KMS-11 (cell line): Measurements from ENCODE around the gene BPTF.

ENCODE experiments used
- H2AFZ ChIP-seq: fragments of 200-600 bp; sonication (generic); 2 replicates; pipeline ENCODE4 v1.6.1; 2016; ENCODE audit warnings: antibody characterized with exemption, mixed run types, low read depth
- H3K27ac ChIP-seq: fragments of 200-600 bp; sonication (generic); 2 replicates; pipeline ENCODE4 v1.6.1; 2016; ENCODE audit warnings: mild to moderate bottlenecking, mixed run types
- H3K27me3 ChIP-seq: fragments of 200-600 bp; sonication (generic); 2 replicates; pipeline ENCODE4 v1.6.1; 2017; ENCODE audit warnings: mild to moderate bottlenecking, low read depth, mixed run types, moderate library complexity; ENCODE audit not compliant: insufficient read depth
- H3K36me3 ChIP-seq: fragments of 200-600 bp; sonication (generic); 2 replicates; pipeline ENCODE4 v1.6.1; 2017; ENCODE audit warnings: mild to moderate bottlenecking, mixed run types; ENCODE audit not compliant: insufficient read depth
- H3K4me1 ChIP-seq: fragments of 200-600 bp; sonication (generic); 2 replicates; pipeline ENCODE4 v1.6.1; 2016; ENCODE audit warnings: mild to moderate bottlenecking, low read depth, mixed run types; ENCODE audit not compliant: poor library complexity, severe bottlenecking
- H3K4me2 ChIP-seq: fragments of 200-600 bp; sonication (generic); 2 replicates; pipeline ENCODE4 v1.7.0; 2016; ENCODE audit warnings: mild to moderate bottlenecking, mixed run types
- H3K4me3 ChIP-seq: fragments of 200-600 bp; sonication (generic); IDR thresholded peaks from 2 replicates; pipeline ENCODE4 v1.6.1; 2017; ENCODE audit warnings: low read depth, low read length, mixed read lengths; ENCODE audit not compliant: insufficient read depth
- H3K79me2 ChIP-seq: fragments of 200-600 bp; sonication (generic); 2 replicates; pipeline ENCODE4 v1.6.1; 2016; ENCODE audit warnings: low read depth, mixed run types; ENCODE audit not compliant: insufficient read depth
- H3K9ac ChIP-seq: fragments of 200-600 bp; sonication (generic); 2 replicates; pipeline ENCODE4 v1.6.1; 2016; ENCODE audit warnings: mild to moderate bottlenecking, mixed run types
- H4K20me1 ChIP-seq: fragments of 200-600 bp; sonication (generic); 2 replicates; pipeline ENCODE4 v1.6.1; 2016; ENCODE audit warnings: mild to moderate bottlenecking, mixed run types; ENCODE audit not compliant: insufficient read depth
- TF ChIP-seq, protein P1 (sequence below): fragments of 200-600 bp; sonication (generic); conservative IDR thresholded peaks from 2 replicates; pipeline ENCODE4 v1.6.1; 2017; ENCODE audit warnings: low read depth, mild to moderate bottlenecking, antibody characterized with exemption, low read length, moderate library complexity, mixed read lengths

The BPTF gene

DNA sequence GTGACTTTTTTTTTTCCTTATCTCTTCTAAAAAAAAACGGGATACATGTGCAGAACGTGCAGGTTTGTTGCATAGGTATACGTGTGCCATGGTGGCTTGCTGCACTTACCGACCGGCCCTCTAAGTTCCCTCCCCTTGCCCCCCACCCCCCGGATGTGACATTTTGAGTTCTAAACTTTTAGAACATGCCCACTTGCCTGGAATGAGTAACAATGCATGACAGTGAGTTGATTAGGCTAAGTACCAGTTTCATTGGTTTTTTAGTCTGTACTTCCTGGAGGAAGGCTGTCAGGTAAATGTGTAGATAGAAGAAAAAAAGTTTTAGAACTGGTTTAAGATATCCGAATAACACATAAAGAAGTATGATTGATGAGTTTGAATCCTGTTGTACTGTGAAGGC lies 4.0 kb downstream of the BPTF start:
- H3K4me2 ChIP-seq = peak overlapping the region; percentile 13; the same call in 1 of the 2 replicates
- TF ChIP-seq, protein P1, sequence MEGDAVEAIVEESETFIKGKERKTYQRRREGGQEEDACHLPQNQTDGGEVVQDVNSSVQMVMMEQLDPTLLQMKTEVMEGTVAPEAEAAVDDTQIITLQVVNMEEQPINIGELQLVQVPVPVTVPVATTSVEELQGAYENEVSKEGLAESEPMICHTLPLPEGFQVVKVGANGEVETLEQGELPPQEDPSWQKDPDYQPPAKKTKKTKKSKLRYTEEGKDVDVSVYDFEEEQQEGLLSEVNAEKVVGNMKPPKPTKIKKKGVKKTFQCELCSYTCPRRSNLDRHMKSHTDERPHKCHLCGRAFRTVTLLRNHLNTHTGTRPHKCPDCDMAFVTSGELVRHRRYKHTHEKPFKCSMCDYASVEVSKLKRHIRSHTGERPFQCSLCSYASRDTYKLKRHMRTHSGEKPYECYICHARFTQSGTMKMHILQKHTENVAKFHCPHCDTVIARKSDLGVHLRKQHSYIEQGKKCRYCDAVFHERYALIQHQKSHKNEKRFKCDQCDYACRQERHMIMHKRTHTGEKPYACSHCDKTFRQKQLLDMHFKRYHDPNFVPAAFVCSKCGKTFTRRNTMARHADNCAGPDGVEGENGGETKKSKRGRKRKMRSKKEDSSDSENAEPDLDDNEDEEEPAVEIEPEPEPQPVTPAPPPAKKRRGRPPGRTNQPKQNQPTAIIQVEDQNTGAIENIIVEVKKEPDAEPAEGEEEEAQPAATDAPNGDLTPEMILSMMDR = no peak
- H3K27me3 ChIP-seq = no peaks in the 10 kb centered on the region
- no peak overlapping the region for H2AFZ ChIP-seq
- H3K36me3 ChIP-seq = no peaks in the 10 kb centered on the region; the same call in 1 of the 2 replicates
- H3K27ac ChIP-seq = no peak overlapping the region
- peaks cover 79% of the 10 kb centered on the region for H3K79me2 ChIP-seq
- no peak overlapping the region for H3K4me3 ChIP-seq
- peaks cover 31% of the 10 kb centered on the region for H3K4me1 ChIP-seq
- 0 out of 2 replicates have a peak, but pooled peaks cover 10% of the 10 kb centered on the region for H4K20me1 ChIP-seq
- no peak overlapping the region for H3K9ac ChIP-seq

DNA sequence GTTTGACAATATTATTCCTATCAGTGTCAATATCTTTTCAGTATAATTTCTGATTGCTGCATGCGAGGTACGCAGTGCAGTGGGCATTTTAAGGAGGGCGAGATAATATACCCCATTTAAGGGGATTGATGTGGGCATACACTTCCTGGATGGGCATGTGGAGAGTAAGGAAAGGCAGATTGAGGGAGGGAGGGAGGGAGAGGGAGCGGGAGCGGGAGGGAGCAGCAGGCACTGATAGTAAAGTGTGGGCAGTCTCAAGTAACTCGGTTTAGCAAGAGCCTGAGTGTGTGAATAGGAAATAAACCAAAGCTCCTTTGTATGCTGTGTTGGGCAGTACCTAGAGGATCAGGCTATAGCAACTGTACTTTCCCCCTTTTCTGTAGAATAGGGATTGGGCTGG lies 5.1 kb downstream of the BPTF start:
- Histone ChIP-seq H3K4me1 (peaks cover 29% of the 10 kb centered on the region), H2AFZ (no peak overlapping the region), H3K4me2 (no peak overlapping the region), H3K27me3 (no peaks in the 10 kb centered on the region), H3K27ac (no peak overlapping the region), H3K4me3 (no peak overlapping the region), H3K36me3 (no peaks in the 10 kb centered on the region; the same call in 1 of the 2 replicates), H3K79me2 (peaks cover 91% of the 10 kb centered on the region), H4K20me1 (0 out of 2 replicates have a peak, but pooled peaks cover 11% of the 10 kb centered on the region), H3K9ac (no peak overlapping the region)
- TF ChIP-seq, protein P1 = no peak

DNA sequence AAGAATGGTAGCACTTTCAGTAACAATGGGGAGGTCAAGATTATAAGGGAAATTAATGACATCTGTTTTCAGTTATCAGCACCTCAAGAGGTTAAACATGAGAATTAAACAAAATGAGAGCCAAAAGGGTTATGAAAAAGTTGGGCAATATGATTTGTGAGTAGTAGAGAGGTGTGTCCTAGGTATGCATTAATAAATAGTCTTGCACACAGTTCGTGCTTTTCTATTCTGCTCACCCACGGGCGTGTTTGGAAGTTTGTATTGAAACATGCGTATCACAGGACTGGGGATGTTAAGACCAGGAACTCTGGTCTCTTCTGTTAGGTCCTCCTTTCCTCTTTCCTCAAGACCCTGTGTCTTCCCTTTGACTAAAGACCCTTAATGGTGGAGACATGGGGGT lies 6.0 kb downstream of the BPTF start:
- 0 out of 2 replicates have a peak, but pooled peaks cover 11% of the 10 kb centered on the region for H4K20me1 ChIP-seq
- H3K4me3 ChIP-seq = no peak overlapping the region
- peaks cover 31% of the 10 kb centered on the region for H3K4me1 ChIP-seq
- peaks cover 99% of the 10 kb centered on the region for H3K79me2 ChIP-seq
- TF ChIP-seq, protein P1 = no peak
- H3K27ac ChIP-seq = no peak overlapping the region
- no peaks in the 10 kb centered on the region; the same call in 1 of the 2 replicates for H3K36me3 ChIP-seq
- H3K27me3 ChIP-seq = no peaks in the 10 kb centered on the region
- no peak overlapping the region for H3K4me2 ChIP-seq
- no peak overlapping the region for H3K9ac ChIP-seq
- no peak overlapping the region for H2AFZ ChIP-seq

GRCh38 chr17:67833134-67833533 lies 7.8 kb downstream of the BPTF start:
- Histone ChIP-seq H3K27me3 (no peaks in the 10 kb centered on the region), H3K4me3 (no peak overlapping the region), H3K4me1 (peaks cover 35% of the 10 kb centered on the region), H3K27ac (no peak overlapping the region), H3K4me2 (no peak overlapping the region), H2AFZ (no peak overlapping the region), H3K9ac (no peak overlapping the region), H3K79me2 (peaks cover 100% of the 10 kb centered on the region), H4K20me1 (peaks cover 20% of the 10 kb centered on the region; the same call in 1 of the 2 replicates), H3K36me3 (no peaks in the 10 kb centered on the region; the same call in 1 of the 2 replicates)
- TF ChIP-seq, protein P1 = no peak
